K562 treated with DMSO at 1 percent for 4 hours (cell line): Measurements from ENCODE around the gene SHMT2. TPM values are rescaled to one million over a fixed set of nuclear protein-coding genes. Genes with fewer than 3 reads are reported as not detected.

Experiments
- total RNA-seq: library from RNA; unstranded; fragments of 300-600 nt; gene quantifications from 2 replicates; pipeline ENCODE4 v1.2.3, GENCODE V29; 2022; ENCODE audit not compliant: insufficient read depth

SHMT2 gene
- 643 and 739 TPM in 2 replicates for total RNA-seq

GRCh38 chr12:57229634-57230380 is at the start of gene SHMT2:
TSS of gene SHMT2 (plus strand) at chr12:57229711. CDS start at chr12:57229779, 68 bp downstream.

GRCh38 chr12:57216014-57216911 is 13.2 kb upstream of the SHMT2 start, which contains the start of gene NXPH4:
TSS of gene NXPH4 (plus strand) at chr12:57216794. CDS start at chr12:57216970, 176 bp downstream.

DNA sequence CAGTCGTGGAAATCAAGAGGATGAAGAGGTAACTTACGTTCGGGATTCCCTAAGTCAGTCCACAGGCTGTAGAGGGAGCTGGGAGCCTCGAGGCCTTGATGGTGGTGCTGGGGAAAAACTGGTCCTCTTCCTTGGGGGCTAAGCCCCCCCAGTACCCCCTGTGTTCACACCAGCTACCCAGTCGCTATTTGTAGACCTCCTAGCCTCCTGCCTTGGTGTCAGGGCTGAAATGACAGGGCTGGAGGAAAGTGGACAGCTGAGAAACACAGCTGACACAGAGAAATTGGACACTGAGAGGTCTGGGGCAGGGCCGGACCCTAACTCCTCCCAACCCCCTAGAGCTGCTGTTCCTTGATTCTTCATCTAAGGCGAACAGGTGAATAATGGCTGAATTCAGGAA is 21.4 kb downstream of the SHMT2 start, which contains the start of gene STAC3:
STAC3 (minus strand) TSS at position 232 of the 400 bp plus-strand sequence. CDS start 1,551 bp downstream, outside the sequence.

Other genes starting within 250 kb of the SHMT2 start
- 6.7 and 8.9 TPM in 2 replicates for gene ZBTB39, start 223.2 kb upstream of the SHMT2 start, total RNA-seq
- gene TAC3, start 213.2 kb upstream of the SHMT2 start, total RNA-seq, result 1.2 TPM in 1 of 2 replicates, not detected in the other
- gene MYO1A, start 179.6 kb upstream of the SHMT2 start, total RNA-seq, result 0.25 TPM in 1 of 2 replicates, not detected in the other
- gene NEMP1, start 150.9 kb upstream of the SHMT2 start, total RNA-seq, result 27.9 and 32.2 TPM in 2 replicates
- gene NAB2, start 140.6 kb upstream of the SHMT2 start, total RNA-seq, result 27.9 and 29.0 TPM in 2 replicates
- gene STAT6, start 118.3 kb upstream of the SHMT2 start, total RNA-seq, result 39.9 and 42.8 TPM in 2 replicates
- 2.2 and 4.7 TPM in 2 replicates for gene LRP1, start 101.2 kb upstream of the SHMT2 start, total RNA-seq
- gene LRP1-AS, start 82.1 kb upstream of the SHMT2 start, total RNA-seq, result not detected in 2 replicates
- gene NXPH4, start 12.9 kb upstream of the SHMT2 start, total RNA-seq, result 6.5 and 7.2 TPM in 2 replicates
- 6.3 and 7.1 TPM in 2 replicates for gene STAC3, start 21.5 kb downstream of the SHMT2 start, total RNA-seq
- 15.5 and 21.6 TPM in 2 replicates for gene R3HDM2, start 201.3 kb downstream of the SHMT2 start, total RNA-seq
- gene INHBC, start 205.1 kb downstream of the SHMT2 start, total RNA-seq, result 0.31 TPM in 1 of 2 replicates, not detected in the other
- 49.4 and 57.7 TPM in 2 replicates for gene INHBE, start 225.6 kb downstream of the SHMT2 start, total RNA-seq
- gene GLI1, start 230.1 kb downstream of the SHMT2 start, total RNA-seq, result 2.6 and 3.5 TPM in 2 replicates